ENCODE results near the gene IL1RAPL2.

DNA sequence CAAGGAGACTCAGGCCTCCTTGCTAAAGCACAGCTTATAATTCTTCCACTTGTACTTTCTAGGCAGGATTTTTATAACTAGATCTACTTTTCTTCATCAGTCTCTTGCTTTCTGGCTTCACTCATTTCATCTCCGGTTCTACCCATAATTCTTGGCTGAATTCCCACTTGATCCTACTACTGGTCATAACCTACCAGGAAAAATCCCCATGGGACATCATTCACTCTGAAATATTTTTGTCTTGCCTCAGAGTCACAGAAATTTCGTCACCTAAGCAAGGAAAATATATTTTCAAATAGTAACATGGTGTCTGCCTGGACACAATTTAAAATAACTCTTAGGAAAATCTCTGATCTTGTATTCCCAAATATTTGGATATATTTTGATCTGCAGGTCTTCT, 532.2 kb downstream of the IL1RAPL2 start:
- no peak for TF ChIP-seq ZBTB33 (IDR thresholded peaks at IDR 0.05)
- no peak for TF ChIP-seq TCF12 (IDR thresholded peaks at IDR 0.05; ENCODE audit: low read depth, low read length)
- TF ChIP-seq SPI1 (IDR thresholded peaks at IDR 0.05; ENCODE audit: borderline replicate concordance, insufficient read depth, low read depth, low read length): no peak
- TF ChIP-seq HDAC6 (IDR thresholded peaks at IDR 0.05; ENCODE audit: unreplicated experiment): no peak
